COLO668 (cell line): ENCODE data around the gene PEX5L.

Source experiments
- DNase-seq: peaks from one replicate; lab custom pipeline; 2025; ENCODE audit not compliant: unreplicated experiment; lab: John Stamatoyannopoulos, UW

PEX5L gene

DNA sequence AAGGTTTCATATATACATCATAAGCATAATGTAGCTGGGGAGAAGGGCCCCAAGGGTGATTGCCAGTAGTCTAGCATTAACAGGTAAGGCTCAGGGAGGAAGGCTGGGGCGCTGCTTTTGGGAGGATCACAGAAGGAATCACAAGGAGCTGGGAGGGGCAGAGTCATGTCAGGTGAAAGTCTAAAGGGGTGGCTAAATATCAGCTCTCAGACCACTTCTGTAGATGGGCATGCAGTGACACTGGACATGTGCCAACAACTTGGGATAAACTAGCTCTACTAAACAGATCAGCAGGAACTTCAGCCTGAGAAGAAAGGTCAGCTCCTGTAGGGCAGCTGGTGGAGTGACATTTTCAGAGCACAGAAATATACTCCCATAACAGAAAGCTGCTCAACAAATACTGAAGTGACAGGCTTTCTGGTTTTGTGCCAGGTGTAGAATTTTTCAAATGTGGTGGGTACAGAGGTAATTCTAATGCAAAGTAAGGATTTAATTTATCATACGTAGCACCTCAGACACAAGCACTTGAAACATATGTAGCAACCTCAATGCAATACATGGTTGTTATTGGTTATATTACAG lies 79.4 kb downstream of the PEX5L start:
- DNase-seq, result peak; percentile 29

- DNase-seq, result no peak
These were observed 80.3 kb downstream of the PEX5L start for GRCh38 chr3:179956416-179956830.

GRCh38 chr3:179955809-179956208 lies 80.9 kb downstream of the PEX5L start:
- no peak for DNase-seq

GRCh38 chr3:179955286-179955685 lies 81.5 kb downstream of the PEX5L start:
- DNase-seq, result no peak

DNA sequence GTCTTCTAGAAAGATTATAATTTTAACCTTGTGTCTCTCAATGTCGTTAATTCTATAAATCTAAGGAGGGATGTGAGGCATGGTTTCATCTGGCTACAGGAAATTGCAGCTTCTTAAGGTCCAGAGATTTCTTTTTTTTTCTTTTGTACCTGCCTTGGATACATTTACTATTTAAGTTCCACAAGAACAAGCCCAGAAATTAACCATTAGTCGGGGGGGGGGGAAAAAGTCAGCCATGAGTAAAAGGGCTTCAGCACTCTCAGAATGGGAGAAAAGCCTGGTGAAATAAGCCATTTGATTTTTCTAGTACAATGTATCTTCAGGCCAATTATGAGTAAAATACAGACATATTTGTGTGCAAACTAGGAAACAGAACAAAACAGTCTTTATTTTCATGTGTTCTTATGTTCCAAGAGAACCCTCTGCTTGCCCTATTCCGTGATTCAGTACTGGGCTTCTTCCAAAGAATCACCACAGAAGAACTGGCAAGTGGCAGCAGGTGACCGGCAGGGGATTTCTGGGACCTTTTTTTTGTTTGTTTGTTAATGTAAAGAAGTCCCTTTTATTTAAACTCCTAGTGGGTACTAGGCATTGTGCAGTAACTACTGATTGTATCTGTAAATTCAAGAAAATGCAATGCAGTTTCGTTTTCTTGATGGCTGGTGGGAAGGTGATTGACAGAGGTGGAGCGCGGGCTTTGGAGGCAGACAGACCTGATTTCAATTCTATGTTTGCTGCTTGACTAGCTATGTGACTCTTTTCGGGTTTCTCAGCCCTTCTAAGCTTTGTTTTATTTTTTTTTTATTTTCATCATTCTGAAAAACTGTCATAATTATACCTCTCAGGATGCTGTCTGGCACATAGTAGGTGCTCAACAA lies 82.5 kb downstream of the PEX5L start:
- DNase-seq, result no peak

DNA sequence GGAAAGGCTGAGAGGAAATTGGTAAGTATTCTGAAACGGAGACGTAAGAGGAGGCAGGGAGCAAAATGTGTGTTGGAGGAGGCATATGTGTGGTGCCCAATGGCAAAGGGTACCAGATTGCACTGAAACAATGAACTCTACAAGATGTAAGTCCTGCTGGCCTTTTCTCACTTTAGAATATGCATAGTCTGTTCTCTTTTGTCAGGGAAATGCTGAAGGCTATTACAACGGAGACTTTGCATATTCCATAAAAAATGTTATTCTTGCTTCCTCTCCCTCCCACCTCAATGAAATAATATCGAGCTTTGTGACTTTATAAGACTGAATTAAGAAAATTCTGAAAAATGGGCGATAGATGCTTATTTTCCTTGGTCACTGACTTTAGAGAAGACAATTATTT lies 85.9 kb downstream of the PEX5L start:
- DNase-seq, result no peak

DNA sequence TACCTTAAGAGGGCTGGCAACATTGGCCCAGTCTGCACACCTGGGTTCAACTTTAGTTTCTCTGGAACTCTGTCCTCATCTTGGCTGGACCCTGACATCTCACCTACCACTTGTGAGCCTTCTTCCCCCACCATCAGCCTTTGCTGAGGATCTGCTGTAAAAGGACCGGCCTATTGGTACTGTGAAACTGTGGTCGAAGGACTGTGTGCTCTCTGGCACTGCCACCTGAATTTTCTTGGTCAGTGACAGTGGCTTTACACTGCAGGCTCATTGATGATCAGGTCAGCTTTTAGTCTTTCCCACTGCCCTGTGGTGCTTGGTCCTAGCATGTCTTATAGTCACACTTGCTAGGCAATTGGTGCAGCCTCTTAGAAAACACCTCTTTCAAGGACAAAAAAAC lies 86.9 kb downstream of the PEX5L start:
- peak; percentile 22 for DNase-seq

- DNase-seq, result peak; percentile 64
These were observed 87.3 kb downstream of the PEX5L start for GRCh38 chr3:179949412-179949811.

- DNase-seq, result no peak
These were observed 88.0 kb downstream of the PEX5L start for GRCh38 chr3:179948740-179949139.

DNA sequence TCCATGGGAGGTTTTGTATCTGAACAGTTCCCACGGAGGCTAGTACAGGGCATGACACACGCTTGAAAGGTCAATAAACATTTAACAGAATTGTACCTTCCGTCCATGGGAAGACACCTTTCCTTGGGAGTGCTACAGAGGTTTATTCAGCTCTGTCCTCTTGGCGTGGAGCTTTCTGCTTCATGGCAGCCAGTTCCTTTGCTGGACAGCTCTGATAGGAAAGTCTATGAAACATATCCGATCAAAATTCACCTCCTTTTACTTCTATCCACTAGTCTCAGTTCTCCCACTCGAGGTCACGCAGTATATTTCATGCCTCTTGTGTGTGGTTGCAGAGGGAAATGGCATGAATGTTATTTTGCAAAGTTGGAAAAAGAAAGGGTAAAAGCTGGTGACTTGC lies 91.2 kb downstream of the PEX5L start:
- no peak for DNase-seq

DNA sequence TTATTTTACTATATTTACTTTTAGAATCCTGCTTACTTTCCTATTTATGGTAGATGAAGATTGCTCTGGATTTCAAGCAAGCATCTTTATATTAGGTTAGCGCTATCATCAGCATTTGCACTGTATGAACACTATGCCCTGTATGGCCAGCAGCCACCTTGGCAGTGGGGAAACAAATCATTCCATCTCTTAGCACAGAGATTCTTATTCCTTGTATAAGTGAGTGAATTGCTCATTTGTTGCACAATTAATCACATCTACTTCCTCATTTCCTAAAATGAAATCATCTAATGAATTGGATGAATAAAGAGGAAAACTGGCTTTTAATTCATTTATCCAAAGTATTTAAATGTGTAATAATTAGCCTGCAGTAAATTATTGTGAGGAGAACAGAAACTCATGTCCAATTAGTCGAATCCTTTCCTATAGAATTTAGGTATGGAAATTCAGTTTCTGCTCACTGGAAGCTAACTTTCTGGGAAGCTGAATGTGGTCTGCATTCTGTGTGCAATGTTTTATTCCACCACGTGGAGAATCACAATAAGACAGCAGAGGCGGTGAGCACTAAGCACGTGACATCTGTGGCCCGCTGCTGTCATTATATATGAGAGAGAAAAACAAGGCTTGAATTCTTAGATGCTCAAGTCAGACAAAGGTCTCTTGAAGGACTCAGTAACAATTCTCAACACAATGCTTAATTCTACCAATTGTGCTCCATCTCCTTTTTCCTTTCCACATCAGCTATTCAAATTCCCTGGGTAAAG lies 93.4 kb downstream of the PEX5L start:
- no peak for DNase-seq

GRCh38 chr3:179942553-179943075 lies 94.1 kb downstream of the PEX5L start:
- no peak for DNase-seq

GRCh38 chr3:179935710-179936109 lies 101.0 kb downstream of the PEX5L start:
- no peak for DNase-seq

GRCh38 chr3:179933914-179934313 lies 102.8 kb downstream of the PEX5L start:
- DNase-seq, result no peak

GRCh38 chr3:179933080-179933479 lies 103.7 kb downstream of the PEX5L start:
- peak; percentile 66 for DNase-seq

DNA sequence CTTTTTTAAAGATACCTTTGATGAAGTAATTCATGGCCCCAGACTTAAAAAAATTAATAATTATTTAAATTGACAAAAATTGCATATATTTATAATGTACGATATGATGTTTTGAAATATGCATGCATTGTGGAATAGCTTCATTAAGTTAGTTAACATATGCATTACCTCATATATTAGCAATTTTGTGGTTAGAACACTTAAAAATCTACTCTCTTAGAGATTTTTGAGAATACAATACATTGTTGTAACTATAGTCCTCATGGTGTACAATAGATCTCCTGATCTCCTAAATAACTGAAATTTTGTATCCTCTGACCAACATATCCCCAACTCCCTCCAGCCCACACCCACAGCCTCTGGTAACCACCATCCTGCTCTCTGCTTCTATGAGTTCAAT lies 104.1 kb downstream of the PEX5L start:
- DNase-seq, result no peak

GRCh38 chr3:179929091-179929529 lies 107.6 kb downstream of the PEX5L start:
- DNase-seq, result peak; percentile 36

- no peak for DNase-seq
These were observed 109.5 kb downstream of the PEX5L start for GRCh38 chr3:179927191-179927590.

- DNase-seq, result no peak
These were observed 114.8 kb downstream of the PEX5L start for GRCh38 chr3:179921951-179922350.

DNA sequence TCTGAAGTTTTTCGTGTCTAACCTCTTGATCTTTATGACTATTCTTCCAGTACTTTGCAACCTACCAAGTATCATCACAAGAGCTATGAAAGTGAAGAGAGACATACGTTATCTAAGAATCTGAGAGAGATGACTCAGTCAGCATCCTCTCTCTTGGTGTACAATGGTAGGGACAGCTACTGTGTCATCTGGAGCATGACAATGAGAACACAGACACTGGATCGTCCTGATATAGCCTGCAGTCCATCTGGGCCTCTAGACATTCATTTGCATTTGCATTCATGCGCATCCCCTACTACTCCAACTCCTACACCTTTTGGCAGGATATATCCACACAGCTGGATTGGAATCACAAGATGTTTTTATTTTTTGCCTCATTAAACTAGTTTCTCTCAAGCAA lies 115.2 kb downstream of the PEX5L start:
- DNase-seq, result peak; percentile 6

- DNase-seq, result no peak
These were observed 128.8 kb downstream of the PEX5L start for GRCh38 chr3:179907784-179908482.
